HG02588 (cell line): ENCODE measurements around the gene RBPJL.
"Not testable (repeated sequence)": the region's sequence is repeated elsewhere in the genome, so short reads cannot be mapped to it uniquely, and the experiment has no call there.

ENCODE experiments used
- ATAC-seq: cut with Tn5 transposase; IDR thresholded peaks from one replicate; pipeline ENCODE4 v1.9.1; 2021; ENCODE audit warnings: mild to moderate bottlenecking, moderate library complexity; ENCODE audit not compliant: unreplicated experiment

The RBPJL gene

GRCh38 chr20:45341579-45341938 lies 34.9 kb downstream of the RBPJL start:
- ATAC-seq, result no peak

- no peak for ATAC-seq
These were observed 35.6 kb downstream of the RBPJL start for GRCh38 chr20:45341939-45342854.

GRCh38 chr20:45342855-45343531 lies 36.4 kb downstream of the RBPJL start:
- ATAC-seq, result no peak

- ATAC-seq, result no peak
These were observed 37.0 kb downstream of the RBPJL start for GRCh38 chr20:45343532-45344167.

GRCh38 chr20:45344168-45344860 lies 37.7 kb downstream of the RBPJL start:
- no peak for ATAC-seq

- ATAC-seq, result no peak
These were observed 38.7 kb downstream of the RBPJL start for GRCh38 chr20:45345104-45345936.

- ATAC-seq, result no peak
These were observed 39.7 kb downstream of the RBPJL start for GRCh38 chr20:45346291-45346718.

- no peak for ATAC-seq
These were observed 40.2 kb downstream of the RBPJL start for GRCh38 chr20:45346851-45347250.

- ATAC-seq, result no peak
These were observed 40.8 kb downstream of the RBPJL start for GRCh38 chr20:45347297-45347935.

- no peak for ATAC-seq
These were observed 41.5 kb downstream of the RBPJL start, which contains the start of gene SDC4 for GRCh38 chr20:45347936-45348778. SDC4 (minus strand) TSS chr20:45348424; CDS start chr20:45348384, 40 bp downstream.

GRCh38 chr20:45350217-45350616 lies 43.6 kb downstream of the RBPJL start:
- ATAC-seq, result no peak

GRCh38 chr20:45350795-45351194 lies 44.2 kb downstream of the RBPJL start:
- not testable (repeated sequence) for ATAC-seq

- no peak for ATAC-seq
These were observed 46.1 kb downstream of the RBPJL start for GRCh38 chr20:45352729-45353128.

- no peak for ATAC-seq
These were observed 47.1 kb downstream of the RBPJL start for GRCh38 chr20:45353746-45354145.

GRCh38 chr20:45354423-45355208 lies 48.0 kb downstream of the RBPJL start:
- no peak for ATAC-seq

- no peak for ATAC-seq
These were observed 48.8 kb downstream of the RBPJL start for GRCh38 chr20:45355209-45356084.
